ENCODE results near the gene GOSR2. TPM values are rescaled to one million over a fixed set of nuclear protein-coding genes. Genes with fewer than 3 reads are reported as not detected.

The GOSR2 gene
- total and polyA plus RNA-seq, 2 of the 13 experiments (the other 11 are each of a cell fraction or from before 2014, with no cell fraction given): 61.5 to 63.9 TPM

DNA sequence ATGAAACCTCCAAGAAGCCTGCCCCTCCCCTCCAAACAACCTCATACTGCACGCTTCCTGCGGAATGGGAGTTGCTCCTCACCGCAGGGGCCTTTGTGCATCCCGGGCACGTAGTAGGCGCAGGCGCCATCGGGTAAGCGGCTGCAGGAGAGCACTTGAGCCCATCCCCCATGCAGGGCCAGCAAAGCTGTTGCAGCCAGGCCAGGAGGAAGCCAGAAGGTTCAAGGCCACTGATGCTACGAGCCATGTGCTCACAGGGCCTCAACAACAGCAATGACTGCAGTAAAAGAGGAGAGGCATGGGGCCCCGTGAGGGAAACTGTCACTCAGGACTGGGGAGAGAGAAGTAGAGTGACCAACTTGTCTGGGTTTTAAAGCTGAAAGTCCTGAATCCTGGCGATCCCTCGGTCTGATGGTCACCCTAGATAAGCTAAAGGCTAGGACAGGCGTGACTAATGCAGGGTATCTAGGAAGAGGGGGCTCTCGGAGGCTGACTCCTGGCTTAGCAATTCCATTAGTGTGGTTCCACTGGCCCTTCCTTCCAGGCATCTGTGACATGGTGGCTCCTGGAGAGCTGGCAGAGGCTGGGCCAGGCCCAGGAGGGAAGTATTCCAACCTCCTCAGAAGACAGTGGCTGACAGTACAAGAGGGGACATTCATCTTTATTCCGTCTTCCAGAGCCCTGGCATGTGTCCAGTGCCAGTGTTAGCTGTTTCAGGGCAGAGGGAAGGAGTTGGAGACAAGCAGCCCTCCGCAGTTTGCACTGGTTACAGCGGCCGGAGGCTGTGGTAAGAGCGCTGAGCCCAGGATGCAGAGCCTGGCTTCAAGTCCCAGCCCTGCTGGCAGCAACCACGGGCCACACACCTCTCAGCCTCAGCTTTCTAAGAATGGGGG, 20.8 kb downstream of the GOSR2 start (continued):
- TF ChIP-seq, protein P1, sequence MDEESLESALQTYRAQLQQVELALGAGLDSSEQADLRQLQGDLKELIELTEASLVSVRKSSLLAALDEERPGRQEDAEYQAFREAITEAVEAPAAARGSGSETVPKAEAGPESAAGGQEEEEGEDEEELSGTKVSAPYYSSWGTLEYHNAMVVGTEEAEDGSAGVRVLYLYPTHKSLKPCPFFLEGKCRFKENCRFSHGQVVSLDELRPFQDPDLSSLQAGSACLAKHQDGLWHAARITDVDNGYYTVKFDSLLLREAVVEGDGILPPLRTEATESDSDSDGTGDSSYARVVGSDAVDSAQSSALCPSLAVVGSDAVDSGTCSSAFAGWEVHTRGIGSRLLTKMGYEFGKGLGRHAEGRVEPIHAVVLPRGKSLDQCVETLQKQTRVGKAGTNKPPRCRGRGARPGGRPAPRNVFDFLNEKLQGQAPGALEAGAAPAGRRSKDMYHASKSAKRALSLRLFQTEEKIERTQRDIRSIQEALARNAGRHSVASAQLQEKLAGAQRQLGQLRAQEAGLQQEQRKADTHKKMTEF (CRISPR knock-in tag; IDR thresholded peaks at IDR 0.05): peak; percentile 98
- TF ChIP-seq, protein P2, sequence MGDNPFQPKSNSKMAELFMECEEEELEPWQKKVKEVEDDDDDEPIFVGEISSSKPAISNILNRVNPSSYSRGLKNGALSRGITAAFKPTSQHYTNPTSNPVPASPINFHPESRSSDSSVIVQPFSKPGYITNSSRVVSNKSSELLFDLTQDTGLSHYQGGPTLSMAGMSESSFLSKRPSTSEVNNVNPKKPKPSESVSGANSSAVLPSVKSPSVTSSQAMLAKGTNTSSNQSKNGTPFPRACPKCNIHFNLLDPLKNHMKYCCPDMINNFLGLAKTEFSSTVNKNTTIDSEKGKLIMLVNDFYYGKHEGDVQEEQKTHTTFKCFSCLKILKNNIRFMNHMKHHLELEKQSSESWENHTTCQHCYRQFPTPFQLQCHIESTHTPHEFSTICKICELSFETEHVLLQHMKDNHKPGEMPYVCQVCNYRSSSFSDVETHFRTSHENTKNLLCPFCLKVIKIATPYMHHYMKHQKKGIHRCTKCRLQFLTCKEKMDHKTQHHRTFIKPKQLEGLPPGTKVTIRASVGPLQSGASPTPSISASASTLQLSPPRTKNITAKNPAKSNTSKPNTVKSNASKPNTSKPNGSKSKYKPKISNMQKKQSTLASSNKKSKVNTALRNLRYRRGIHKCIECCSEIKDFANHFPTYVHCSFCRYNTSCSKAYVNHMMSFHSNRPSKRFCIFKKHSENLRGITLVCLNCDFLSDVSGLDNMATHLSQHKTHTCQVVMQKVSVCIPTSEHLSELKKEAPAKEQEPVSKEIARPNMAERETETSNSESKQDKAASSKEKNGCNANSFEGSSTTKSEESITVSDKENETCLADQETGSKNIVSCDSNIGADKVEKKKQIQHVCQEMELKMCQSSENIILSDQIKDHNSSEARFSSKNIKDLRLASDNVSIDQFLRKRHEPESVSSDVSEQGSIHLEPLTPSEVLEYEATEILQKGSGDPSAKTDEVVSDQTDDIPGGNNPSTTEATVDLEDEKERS (CRISPR knock-in tag; IDR thresholded peaks at IDR 0.05): peak; percentile 87; the same call in 1 of the 2 replicates
- TF ChIP-seq RXRA (CRISPR knock-in tag; IDR thresholded peaks at IDR 0.05): peak; percentile 96
- TF ChIP-seq, protein P3, sequence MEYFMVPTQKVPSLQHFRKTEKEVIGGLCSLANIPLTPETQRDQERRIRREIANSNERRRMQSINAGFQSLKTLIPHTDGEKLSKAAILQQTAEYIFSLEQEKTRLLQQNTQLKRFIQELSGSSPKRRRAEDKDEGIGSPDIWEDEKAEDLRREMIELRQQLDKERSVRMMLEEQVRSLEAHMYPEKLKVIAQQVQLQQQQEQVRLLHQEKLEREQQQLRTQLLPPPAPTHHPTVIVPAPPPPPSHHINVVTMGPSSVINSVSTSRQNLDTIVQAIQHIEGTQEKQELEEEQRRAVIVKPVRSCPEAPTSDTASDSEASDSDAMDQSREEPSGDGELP (IDR thresholded peaks at IDR 0.05; ENCODE audit: borderline replicate concordance, low read depth): peak; percentile 79; the same call in 1 of the 2 replicates
- no peak for TF ChIP-seq RFX5 (IDR thresholded peaks at IDR 0.05; ENCODE audit: low read depth, low read length)
- peak; percentile 88 for TF ChIP-seq ZNF451 (CRISPR knock-in tag; IDR thresholded peaks at IDR 0.05)
- TF ChIP-seq ZSCAN21 (CRISPR knock-in tag; IDR thresholded peaks at IDR 0.05; ENCODE audit: borderline replicate concordance): peak; percentile 96
- TF ChIP-seq, protein P4, sequence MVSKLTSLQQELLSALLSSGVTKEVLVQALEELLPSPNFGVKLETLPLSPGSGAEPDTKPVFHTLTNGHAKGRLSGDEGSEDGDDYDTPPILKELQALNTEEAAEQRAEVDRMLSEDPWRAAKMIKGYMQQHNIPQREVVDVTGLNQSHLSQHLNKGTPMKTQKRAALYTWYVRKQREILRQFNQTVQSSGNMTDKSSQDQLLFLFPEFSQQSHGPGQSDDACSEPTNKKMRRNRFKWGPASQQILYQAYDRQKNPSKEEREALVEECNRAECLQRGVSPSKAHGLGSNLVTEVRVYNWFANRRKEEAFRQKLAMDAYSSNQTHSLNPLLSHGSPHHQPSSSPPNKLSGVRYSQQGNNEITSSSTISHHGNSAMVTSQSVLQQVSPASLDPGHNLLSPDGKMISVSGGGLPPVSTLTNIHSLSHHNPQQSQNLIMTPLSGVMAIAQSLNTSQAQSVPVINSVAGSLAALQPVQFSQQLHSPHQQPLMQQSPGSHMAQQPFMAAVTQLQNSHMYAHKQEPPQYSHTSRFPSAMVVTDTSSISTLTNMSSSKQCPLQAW (CRISPR knock-in tag; IDR thresholded peaks at IDR 0.05): peak; percentile 96
- TF ChIP-seq ATF7 (IDR thresholded peaks at IDR 0.05): no peak
- peak; percentile 60; the same call in 1 of the 2 replicates for TF ChIP-seq ATF7 (CRISPR knock-in tag; IDR thresholded peaks at IDR 0.05)
- TF ChIP-seq, protein P5, sequence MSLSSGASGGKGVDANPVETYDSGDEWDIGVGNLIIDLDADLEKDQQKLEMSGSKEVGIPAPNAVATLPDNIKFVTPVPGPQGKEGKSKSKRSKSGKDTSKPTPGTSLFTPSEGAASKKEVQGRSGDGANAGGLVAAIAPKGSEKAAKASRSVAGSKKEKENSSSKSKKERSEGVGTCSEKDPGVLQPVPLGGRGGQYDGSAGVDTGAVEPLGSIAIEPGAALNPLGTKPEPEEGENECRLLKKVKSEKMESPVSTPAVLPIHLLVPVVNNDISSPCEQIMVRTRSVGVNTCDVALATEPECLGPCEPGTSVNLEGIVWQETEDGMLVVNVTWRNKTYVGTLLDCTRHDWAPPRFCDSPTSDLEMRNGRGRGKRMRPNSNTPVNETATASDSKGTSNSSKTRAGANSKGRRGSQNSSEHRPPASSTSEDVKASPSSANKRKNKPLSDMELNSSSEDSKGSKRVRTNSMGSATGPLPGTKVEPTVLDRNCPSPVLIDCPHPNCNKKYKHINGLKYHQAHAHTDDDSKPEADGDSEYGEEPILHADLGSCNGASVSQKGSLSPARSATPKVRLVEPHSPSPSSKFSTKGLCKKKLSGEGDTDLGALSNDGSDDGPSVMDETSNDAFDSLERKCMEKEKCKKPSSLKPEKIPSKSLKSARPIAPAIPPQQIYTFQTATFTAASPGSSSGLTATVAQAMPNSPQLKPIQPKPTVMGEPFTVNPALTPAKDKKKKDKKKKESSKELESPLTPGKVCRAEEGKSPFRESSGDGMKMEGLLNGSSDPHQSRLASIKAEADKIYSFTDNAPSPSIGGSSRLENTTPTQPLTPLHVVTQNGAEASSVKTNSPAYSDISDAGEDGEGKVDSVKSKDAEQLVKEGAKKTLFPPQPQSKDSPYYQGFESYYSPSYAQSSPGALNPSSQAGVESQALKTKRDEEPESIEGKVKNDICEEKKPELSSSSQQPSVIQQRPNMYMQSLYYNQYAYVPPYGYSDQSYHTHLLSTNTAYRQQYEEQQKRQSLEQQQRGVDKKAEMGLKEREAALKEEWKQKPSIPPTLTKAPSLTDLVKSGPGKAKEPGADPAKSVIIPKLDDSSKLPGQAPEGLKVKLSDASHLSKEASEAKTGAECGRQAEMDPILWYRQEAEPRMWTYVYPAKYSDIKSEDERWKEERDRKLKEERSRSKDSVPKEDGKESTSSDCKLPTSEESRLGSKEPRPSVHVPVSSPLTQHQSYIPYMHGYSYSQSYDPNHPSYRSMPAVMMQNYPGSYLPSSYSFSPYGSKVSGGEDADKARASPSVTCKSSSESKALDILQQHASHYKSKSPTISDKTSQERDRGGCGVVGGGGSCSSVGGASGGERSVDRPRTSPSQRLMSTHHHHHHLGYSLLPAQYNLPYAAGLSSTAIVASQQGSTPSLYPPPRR (CRISPR knock-in tag; IDR thresholded peaks at IDR 0.05; ENCODE audit: borderline replicate concordance): peak; percentile 90
- peak; percentile 77 for TF ChIP-seq GATAD1 (CRISPR knock-in tag; IDR thresholded peaks at IDR 0.05)
- TF ChIP-seq ARHGAP35 (CRISPR knock-in tag; IDR thresholded peaks at IDR 0.05; ENCODE audit: borderline replicate concordance): no peak
- TF ChIP-seq ZNF225 (CRISPR knock-in tag; IDR thresholded peaks at IDR 0.05): no peak

All from HepG2 (cell line).